GM12874 (cell line): Measurements from ENCODE around the gene PURA.

Experiments
- CTCF ChIP-seq: IDR thresholded peaks from 2 replicates; pipeline ENCODE4 v1.5.1; 2011; ENCODE audit warnings: low read depth, mild to moderate bottlenecking, control low read depth, low read length, moderate library complexity; ENCODE audit not compliant: insufficient read depth

Gene PURA

GRCh38 chr5:140106101-140106500, 7.8 kb upstream of the PURA start:
- TF ChIP-seq CTCF: no peak

- no peak for TF ChIP-seq CTCF
Observed at GRCh38 chr5:140106805-140107311, 7.1 kb upstream of the PURA start.

GRCh38 chr5:140107312-140108092, 6.4 kb upstream of the PURA start:
- TF ChIP-seq CTCF: peak; percentile 22; the same call in 1 of the 2 replicates

- TF ChIP-seq CTCF: no peak
Observed at GRCh38 chr5:140108093-140109017, 5.6 kb upstream of the PURA start.

GRCh38 chr5:140109018-140109758, 4.7 kb upstream of the PURA start:
- no peak for TF ChIP-seq CTCF

- TF ChIP-seq CTCF: no peak
Observed at GRCh38 chr5:140109759-140110645, 3.9 kb upstream of the PURA start.
